ENCODE data around the gene BRD7. TPM values are rescaled to one million over a fixed set of nuclear protein-coding genes. Genes with fewer than 3 reads are reported as not detected.

The BRD7 gene
- total and polyA plus RNA-seq, 3 donors from 2014 or later, result 79.2 to 110 (median 96.0) TPM

DNA sequence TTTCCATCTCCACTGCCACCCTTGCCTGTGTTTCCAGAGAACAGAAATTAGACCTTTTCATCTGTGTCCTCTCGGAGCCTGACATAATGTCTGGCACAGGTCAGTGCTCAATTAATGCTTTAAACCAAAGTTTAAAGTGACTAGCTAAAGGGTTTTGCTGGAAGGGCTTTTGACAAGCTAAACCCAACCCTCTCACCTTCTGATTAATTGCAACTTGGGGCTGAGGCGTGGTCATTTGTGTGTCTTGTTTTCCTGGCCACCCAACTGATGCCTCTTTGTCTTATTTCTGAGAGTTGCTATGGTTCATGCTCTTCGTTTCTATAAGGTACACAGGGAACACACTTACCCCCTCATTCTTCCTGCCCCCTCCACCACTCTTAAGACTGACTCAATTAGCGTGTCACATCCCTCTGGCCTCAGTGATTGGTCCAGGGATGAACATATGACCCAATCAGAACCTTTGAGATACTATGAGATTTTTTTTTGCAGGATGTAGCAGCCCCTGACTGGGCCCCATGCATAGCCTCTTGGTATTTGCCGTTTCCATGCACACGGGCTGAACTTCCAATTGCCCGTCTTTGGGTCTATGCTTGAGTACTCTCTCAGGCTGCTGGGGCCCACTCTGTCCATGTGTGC is 15.8 kb upstream of the BRD7 start:
- Histone ChIP-seq H3K9me3 (no peaks in the 10 kb centered on the region), H3K4me3 (no peak overlapping the region), H3K27ac (no peak overlapping the region), H3K27me3 (no peaks in the 10 kb centered on the region), H3K36me3 (ENCODE audit: low read depth, missing control alignments) (no peaks in the 10 kb centered on the region), H3K4me1 (no peaks in the 10 kb centered on the region)
- DNase-seq, result no peak
- no peak for TF ChIP-seq POLR2A (IDR thresholded peaks at IDR 0.05)
- TF ChIP-seq, protein P1, sequence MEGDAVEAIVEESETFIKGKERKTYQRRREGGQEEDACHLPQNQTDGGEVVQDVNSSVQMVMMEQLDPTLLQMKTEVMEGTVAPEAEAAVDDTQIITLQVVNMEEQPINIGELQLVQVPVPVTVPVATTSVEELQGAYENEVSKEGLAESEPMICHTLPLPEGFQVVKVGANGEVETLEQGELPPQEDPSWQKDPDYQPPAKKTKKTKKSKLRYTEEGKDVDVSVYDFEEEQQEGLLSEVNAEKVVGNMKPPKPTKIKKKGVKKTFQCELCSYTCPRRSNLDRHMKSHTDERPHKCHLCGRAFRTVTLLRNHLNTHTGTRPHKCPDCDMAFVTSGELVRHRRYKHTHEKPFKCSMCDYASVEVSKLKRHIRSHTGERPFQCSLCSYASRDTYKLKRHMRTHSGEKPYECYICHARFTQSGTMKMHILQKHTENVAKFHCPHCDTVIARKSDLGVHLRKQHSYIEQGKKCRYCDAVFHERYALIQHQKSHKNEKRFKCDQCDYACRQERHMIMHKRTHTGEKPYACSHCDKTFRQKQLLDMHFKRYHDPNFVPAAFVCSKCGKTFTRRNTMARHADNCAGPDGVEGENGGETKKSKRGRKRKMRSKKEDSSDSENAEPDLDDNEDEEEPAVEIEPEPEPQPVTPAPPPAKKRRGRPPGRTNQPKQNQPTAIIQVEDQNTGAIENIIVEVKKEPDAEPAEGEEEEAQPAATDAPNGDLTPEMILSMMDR (IDR thresholded peaks at IDR 0.05), result no peak
- intact Hi-C loops (cut with DNase I; ENCODE audit: low total_unique reads), result no loop called here
- 76 to 77% methylated on average over 7 of the region's 7 CpGs for WGBS, 2 donors

DNA sequence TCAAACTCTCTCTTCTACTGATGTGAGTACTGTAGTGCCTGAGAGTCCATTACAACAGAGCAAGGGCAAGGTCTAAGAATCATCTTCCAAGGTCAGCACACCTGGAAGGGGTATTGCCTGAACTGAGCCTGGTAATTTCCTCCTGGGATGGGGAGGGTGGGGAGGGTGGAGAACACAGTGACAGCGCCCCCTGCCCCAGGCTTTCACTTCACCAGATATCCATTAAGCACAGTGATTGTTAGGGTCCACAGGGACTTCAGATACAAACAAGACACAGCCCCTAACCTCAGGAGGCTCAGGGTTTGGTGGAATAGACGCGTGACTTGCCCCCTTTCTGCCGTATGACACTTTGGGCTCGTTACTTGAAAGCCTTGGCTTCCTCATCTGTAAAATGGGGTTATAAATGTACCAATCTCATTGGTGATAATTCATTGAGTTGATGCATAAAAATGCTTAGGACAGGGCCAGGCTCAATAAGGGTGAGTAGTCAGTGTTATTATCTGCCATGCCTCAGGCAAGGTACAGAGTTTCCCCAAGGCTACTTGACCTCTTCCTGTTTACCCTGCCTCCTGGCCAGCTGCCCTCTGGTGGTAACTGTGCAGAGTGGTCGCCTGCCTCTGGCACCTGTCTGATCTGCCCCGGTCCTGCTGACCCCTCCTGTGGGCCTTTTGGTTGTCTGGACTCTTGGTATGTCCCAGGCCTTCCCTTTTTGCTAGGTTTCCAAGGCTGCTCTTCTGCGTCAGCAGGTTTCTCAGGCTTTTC is 13.1 kb upstream of the BRD7 start:
- Histone ChIP-seq H3K4me3 (no peak overlapping the region), H3K9me3 (no peaks in the 10 kb centered on the region), H3K27me3 (no peaks in the 10 kb centered on the region), H3K4me1 (no peaks in the 10 kb centered on the region), H3K36me3 (ENCODE audit: low read depth, missing control alignments) (no peaks in the 10 kb centered on the region), H3K27ac (no peak overlapping the region)
- intact Hi-C loops (cut with DNase I; ENCODE audit: low total_unique reads), result no loop called here
- WGBS, 2 donors, result 77 to 80% methylated on average over 8 of the region's 8 CpGs
- no peak for TF ChIP-seq POLR2A (IDR thresholded peaks at IDR 0.05)
- TF ChIP-seq, protein P1 (IDR thresholded peaks at IDR 0.05), result no peak
- no peak for DNase-seq

DNA sequence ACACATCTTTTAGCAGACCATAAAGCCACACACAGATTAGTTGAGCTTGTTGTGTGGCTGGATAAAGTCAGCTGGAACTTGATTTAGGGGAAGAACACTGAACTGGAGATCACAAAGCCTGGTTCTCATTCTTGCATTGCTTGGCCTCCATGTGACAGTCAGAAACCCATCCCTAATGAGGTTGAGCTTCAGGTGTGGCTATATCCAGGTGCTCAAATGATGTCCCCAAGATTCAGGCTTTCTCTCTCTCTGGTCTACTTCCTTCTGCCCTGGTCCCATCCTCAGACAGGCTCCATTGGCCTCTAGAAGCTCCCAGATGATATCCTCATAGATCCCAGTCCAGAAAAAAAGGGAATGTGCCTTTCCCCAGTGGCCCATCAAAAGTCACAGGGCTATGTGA is 9.6 kb upstream of the BRD7 start:
- Histone ChIP-seq H3K27me3 (no peaks in the 10 kb centered on the region), H3K4me3 (no peak overlapping the region), H3K9me3 (no peaks in the 10 kb centered on the region), H3K4me1 (no peaks in the 10 kb centered on the region), H3K36me3 (ENCODE audit: low read depth, missing control alignments) (no peaks in the 10 kb centered on the region), H3K27ac (no peak overlapping the region)
- TF ChIP-seq POLR2A (IDR thresholded peaks at IDR 0.05), result no peak
- TF ChIP-seq, protein P1 (IDR thresholded peaks at IDR 0.05), result no peak
- intact Hi-C loops (cut with DNase I; ENCODE audit: low total_unique reads), result loop anchor here (10.0 kb wide), 1 partner anchor 286 kb away; no protein-coding TSS in a partner anchor
- no peak for DNase-seq

DNA sequence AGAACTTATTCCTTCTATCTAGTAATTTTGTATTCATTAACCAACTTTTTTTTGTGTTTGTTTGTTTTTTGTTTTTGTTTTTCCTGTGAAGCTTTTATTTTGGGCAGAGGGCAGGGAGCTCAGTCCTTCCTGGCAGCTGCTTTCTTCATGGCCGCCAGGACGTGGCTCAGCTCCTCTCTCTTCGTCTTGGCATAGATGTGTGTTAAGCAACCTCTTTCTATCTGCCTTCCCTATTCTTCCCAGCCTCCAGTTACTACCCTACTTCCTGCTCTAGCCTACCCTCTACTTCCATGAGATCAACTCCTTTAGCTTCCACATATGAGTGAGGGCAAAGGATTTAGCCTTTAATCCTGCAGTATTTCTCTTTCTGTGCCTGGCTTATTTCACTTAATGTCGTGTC is 8.2 kb upstream of the BRD7 start:
- intact Hi-C loops (cut with DNase I; ENCODE audit: low total_unique reads), result loop anchor here (10.0 kb wide), 1 partner anchor 288 kb away; no protein-coding TSS in a partner anchor

More for the DNA sequence above, 8.2 kb upstream of the BRD7 start:
- no peak for TF ChIP-seq POLR2A (IDR thresholded peaks at IDR 0.05)
- TF ChIP-seq, protein P1 (IDR thresholded peaks at IDR 0.05), result no peak
- 62 to 73% methylated on average over 4 of the region's 4 CpGs for WGBS, 2 donors
- no peaks in the 10 kb centered on the region for H3K36me3 ChIP-seq (ENCODE audit: low read depth, missing control alignments)
- no peak for DNase-seq
- H3K4me3 ChIP-seq, result no peak overlapping the region
- H3K27me3 ChIP-seq, result no peaks in the 10 kb centered on the region
- no peaks in the 10 kb centered on the region for H3K4me1 ChIP-seq
- no peak overlapping the region for H3K27ac ChIP-seq
- H3K9me3 ChIP-seq, result no peaks in the 10 kb centered on the region

Measured in testis (tissue), 3 donors.